ENCODE measurements around the gene CNTNAP2.

Gene CNTNAP2

DNA sequence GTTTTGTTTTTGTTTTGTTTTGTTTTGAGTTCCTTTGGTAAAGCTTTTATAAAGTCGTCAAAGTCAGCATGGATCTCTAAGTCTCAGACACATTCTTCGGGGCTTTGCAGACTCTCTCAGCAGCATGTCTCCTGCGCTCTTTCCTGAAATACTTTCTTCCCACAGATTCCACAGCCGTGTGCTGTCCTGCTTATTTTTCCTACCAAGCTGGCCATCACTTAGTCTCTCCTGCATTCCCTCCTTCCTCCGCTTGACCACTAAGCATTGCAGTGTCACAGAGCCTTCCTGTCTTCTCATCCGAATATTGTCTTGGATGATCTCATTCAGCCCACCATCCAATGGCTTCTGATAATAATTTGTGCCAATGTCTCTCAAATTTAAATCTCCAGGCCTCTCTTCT is 2039.6 kb downstream of the CNTNAP2 start:
- H3K27ac ChIP-seq (ENCODE audit: low read depth, low read length, severe bottlenecking), result peak overlapping the region; percentile 75
- H3K4me1 ChIP-seq (ENCODE audit: control insufficient read depth, insufficient read depth, low read length, poor library complexity, severe bottlenecking), result peaks cover 14% of the 10 kb centered on the region
- H3K36me3 ChIP-seq (ENCODE audit: control insufficient read depth, insufficient read depth, low read length), result no peaks in the 10 kb centered on the region
- peaks cover 8% of the 10 kb centered on the region for H3K9me3 ChIP-seq (ENCODE audit: control insufficient read depth, low read length)
- no peak overlapping the region for H3K4me3 ChIP-seq (ENCODE audit: extremely low read depth, insufficient read depth, low read length, poor library complexity, severe bottlenecking)
- WGBS, 2 experiments (ENCODE audit: insufficient coverage in 2 of 2), result 84 to 87% methylated on average over 6 of the region's 6 CpGs

DNA sequence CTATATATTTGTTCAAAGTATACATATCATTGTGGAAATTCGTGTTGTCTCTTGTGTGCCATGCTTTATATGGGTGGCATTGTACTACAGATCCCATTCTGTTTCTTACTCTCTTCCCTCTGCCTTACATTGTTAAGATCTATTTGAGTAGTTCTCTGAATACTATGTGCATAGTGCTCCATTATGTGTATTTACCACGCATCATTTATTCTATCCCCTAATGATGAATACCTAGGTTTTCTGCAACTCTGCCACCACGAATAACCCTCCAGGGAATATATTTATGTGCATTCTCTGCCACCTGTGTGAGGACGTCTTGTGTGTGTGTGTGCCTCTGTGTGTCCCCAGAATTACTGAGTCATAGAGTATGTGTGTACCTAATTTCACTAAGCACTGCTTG is 2042.7 kb downstream of the CNTNAP2 start:
- Histone ChIP-seq H3K27ac (ENCODE audit: low read depth, low read length, severe bottlenecking) (no peak overlapping the region), H3K9me3 (ENCODE audit: control insufficient read depth, low read length) (no peaks in the 10 kb centered on the region), H3K4me1 (ENCODE audit: control insufficient read depth, insufficient read depth, low read length, poor library complexity, severe bottlenecking) (peaks cover 14% of the 10 kb centered on the region), H3K36me3 (ENCODE audit: control insufficient read depth, insufficient read depth, low read length) (no peaks in the 10 kb centered on the region), H3K4me3 (ENCODE audit: extremely low read depth, insufficient read depth, low read length, poor library complexity, severe bottlenecking) (no peak overlapping the region)
- WGBS, 2 experiments (ENCODE audit: insufficient coverage in 2 of 2), result no CpG with 5 or more reads among the region's 4 CpGs

DNA sequence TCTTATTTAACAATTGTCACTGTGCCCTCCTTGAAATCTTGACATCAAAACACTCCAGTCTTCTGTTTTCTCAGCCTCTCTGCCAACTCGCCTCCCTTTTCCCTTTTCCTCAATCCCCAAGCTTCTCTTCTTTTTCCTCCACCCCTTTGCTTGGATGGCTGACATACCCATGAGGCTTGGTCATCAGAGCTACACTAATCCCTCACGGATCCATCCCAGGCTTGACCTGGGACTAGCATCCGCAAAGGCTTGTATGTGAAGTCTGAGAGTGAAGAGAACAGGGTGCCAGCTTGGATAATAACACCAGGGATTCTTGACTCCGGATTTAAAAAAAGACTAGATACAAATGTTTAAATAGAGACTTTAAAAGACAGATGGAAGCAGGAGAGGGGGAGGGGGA is 2045.2 kb downstream of the CNTNAP2 start:
- Histone ChIP-seq H3K36me3 (ENCODE audit: control insufficient read depth, insufficient read depth, low read length) (no peaks in the 10 kb centered on the region), H3K4me3 (ENCODE audit: extremely low read depth, insufficient read depth, low read length, poor library complexity, severe bottlenecking) (no peak overlapping the region), H3K4me1 (ENCODE audit: control insufficient read depth, insufficient read depth, low read length, poor library complexity, severe bottlenecking) (peaks cover 3% of the 10 kb centered on the region), H3K9me3 (ENCODE audit: control insufficient read depth, low read length) (no peaks in the 10 kb centered on the region), H3K27ac (ENCODE audit: low read depth, low read length, severe bottlenecking) (no peak overlapping the region)
- WGBS, 2 experiments (ENCODE audit: insufficient coverage in 2 of 2), result 89 to 100% methylated on average over 2 to 3 of the region's 4 CpGs

DNA sequence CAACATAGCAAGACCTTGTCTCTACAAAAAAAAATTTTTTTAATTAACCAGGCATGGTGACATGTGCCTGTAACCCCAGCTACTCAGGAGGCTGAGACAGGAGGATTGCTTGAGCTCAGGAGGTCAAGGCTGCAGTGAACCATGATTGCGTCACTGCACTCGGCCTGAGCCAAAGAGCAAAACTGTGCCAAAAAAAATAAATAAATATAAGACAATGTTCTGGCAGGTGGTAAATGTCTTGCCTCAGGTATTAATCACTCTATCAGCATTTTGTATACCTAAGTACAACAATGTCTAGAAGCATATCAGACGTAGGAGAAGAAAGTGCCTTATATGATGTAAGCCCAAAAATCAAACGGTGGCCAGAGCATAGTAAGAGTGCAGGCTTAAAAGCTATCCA is 2046.2 kb downstream of the CNTNAP2 start:
- WGBS, 2 experiments (ENCODE audit: insufficient coverage in 2 of 2), result 82 to 86% methylated on average over 1 of the region's 4 CpGs
- Histone ChIP-seq H3K9me3 (ENCODE audit: control insufficient read depth, low read length) (no peaks in the 10 kb centered on the region), H3K36me3 (ENCODE audit: control insufficient read depth, insufficient read depth, low read length) (no peaks in the 10 kb centered on the region), H3K27ac (ENCODE audit: low read depth, low read length, severe bottlenecking) (no peak overlapping the region), H3K4me3 (ENCODE audit: extremely low read depth, insufficient read depth, low read length, poor library complexity, severe bottlenecking) (no peak overlapping the region), H3K4me1 (ENCODE audit: control insufficient read depth, insufficient read depth, low read length, poor library complexity, severe bottlenecking) (no peaks in the 10 kb centered on the region)

DNA sequence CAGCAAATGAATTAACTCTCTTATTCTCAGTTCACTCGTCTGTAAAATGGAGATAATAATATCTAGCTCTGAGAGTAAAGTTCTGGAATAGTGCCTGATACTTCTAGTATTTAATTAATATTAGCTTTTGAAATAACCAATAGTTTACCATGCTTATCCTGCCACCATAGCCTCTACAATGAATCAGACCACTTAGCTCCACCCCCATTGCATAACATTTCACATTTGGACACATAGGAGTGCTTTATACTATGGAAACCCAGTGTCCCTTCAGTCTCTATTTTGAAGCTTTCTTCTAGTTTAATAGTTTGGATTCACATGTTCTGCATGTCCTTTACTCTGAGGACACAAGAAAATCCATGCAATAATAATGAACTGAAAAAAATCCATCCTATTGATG is 2046.6 kb downstream of the CNTNAP2 start:
- Histone ChIP-seq H3K27ac (ENCODE audit: low read depth, low read length, severe bottlenecking) (no peak overlapping the region), H3K9me3 (ENCODE audit: control insufficient read depth, low read length) (no peaks in the 10 kb centered on the region), H3K4me1 (ENCODE audit: control insufficient read depth, insufficient read depth, low read length, poor library complexity, severe bottlenecking) (no peaks in the 10 kb centered on the region), H3K36me3 (ENCODE audit: control insufficient read depth, insufficient read depth, low read length) (no peaks in the 10 kb centered on the region), H3K4me3 (ENCODE audit: extremely low read depth, insufficient read depth, low read length, poor library complexity, severe bottlenecking) (no peak overlapping the region)
- WGBS, 2 experiments (ENCODE audit: insufficient coverage in 2 of 2), result no CpG with 5 or more reads among the region's 1 CpG

DNA sequence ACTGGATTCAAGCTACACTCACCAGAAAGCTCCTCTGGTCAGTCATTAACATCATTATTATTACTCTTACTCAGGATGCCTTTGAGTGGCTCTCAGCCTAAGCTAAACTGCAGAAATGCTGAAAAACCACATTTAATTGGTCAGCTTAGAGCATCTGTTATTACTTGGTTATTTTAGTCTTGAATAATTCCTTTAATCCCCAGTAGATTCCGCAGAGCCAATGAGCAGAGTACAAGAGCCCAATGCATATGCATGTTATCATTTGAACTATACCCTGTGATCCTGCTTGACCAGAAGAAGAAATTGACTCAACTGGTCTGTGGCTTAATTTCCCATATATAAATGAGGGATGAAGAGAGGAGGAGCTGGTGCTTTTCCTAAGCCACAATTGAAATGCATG is 2056.3 kb downstream of the CNTNAP2 start:
- no peaks in the 10 kb centered on the region for H3K9me3 ChIP-seq (ENCODE audit: control insufficient read depth, low read length)
- WGBS, 2 experiments (ENCODE audit: insufficient coverage in 2 of 2), result 100% methylated on average over 1 of the region's 1 CpG; no CpG with 5 or more reads in 1 of the 2 experiments
- no peak overlapping the region for H3K4me3 ChIP-seq (ENCODE audit: extremely low read depth, insufficient read depth, low read length, poor library complexity, severe bottlenecking)
- H3K4me1 ChIP-seq (ENCODE audit: control insufficient read depth, insufficient read depth, low read length, poor library complexity, severe bottlenecking), result no peaks in the 10 kb centered on the region
- no peaks in the 10 kb centered on the region for H3K36me3 ChIP-seq (ENCODE audit: control insufficient read depth, insufficient read depth, low read length)
- no peak overlapping the region for H3K27ac ChIP-seq (ENCODE audit: low read depth, low read length, severe bottlenecking)

DNA sequence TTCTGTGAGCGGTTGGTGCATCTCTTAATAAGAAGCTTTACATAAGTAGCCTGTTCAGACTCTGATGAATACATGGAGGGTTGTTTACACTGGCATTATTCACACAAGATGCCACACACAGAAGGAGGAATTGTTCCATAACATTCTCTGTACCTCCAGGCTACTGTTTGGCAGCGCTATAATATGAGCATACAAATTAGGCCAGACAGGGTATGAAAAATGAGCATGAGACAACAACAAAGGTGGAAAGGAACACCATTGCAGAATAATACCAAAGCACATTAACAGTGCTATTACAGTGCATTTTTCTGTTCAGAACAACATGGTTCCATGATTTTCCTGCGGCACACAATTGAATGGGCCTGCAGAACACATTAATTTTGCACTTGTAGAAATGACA is 2056.8 kb downstream of the CNTNAP2 start:
- H3K4me1 ChIP-seq (ENCODE audit: control insufficient read depth, insufficient read depth, low read length, poor library complexity, severe bottlenecking), result no peaks in the 10 kb centered on the region
- H3K27ac ChIP-seq (ENCODE audit: low read depth, low read length, severe bottlenecking), result no peak overlapping the region

DNA sequence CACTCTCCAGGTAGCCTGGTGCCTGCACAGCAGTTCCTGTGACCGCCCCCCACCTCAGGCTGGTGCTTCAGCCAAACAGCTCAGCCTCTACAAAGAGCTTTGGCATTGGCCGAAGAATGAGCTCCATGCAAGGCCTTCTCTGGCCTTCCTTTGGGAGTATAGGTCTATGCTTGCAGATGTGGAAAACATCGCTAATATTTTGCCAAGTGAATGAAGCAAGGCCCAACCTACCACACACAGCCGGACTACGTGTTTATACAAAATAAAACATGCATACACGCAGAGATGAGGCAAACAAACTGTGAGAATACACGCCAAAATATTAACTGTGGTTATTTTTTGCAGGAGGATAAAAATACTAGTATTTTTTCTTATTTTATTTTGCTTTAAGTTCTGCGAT is 2057.8 kb downstream of the CNTNAP2 start:
- H3K4me3 ChIP-seq (ENCODE audit: extremely low read depth, insufficient read depth, low read length, poor library complexity, severe bottlenecking), result no peak overlapping the region
- WGBS, 2 experiments (ENCODE audit: insufficient coverage in 2 of 2), result 93% methylated on average over 6 of the region's 8 CpGs; no CpG with 5 or more reads in 1 of the 2 experiments

More for the DNA sequence above, 2056.8 kb downstream of the CNTNAP2 start:
- H3K4me3 ChIP-seq (ENCODE audit: extremely low read depth, insufficient read depth, low read length, poor library complexity, severe bottlenecking), result no peak overlapping the region
- no peaks in the 10 kb centered on the region for H3K36me3 ChIP-seq (ENCODE audit: control insufficient read depth, insufficient read depth, low read length)
- WGBS, 2 experiments (ENCODE audit: insufficient coverage in 2 of 2), result 100% methylated on average over 1 to 2 of the region's 3 CpGs
- no peaks in the 10 kb centered on the region for H3K9me3 ChIP-seq (ENCODE audit: control insufficient read depth, low read length)

DNA sequence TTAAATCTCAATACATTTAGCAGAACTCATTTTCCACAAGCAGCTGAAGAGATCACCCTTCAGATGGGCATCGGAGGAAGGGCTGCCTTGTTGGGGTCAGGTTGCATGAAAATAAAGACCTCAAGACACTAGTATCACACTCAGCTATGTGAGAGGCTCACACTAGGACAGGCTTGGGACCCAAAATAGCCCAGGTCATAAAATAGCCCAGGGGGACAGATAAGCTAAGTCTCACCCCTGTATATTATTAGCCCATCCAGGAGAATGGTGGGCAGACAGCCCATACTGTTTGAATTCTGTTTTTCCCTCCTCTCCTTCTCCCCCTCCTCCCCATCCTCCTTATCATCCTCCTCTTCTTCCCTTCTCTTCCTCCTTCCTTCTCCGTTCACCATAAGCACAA is 2058.9 kb downstream of the CNTNAP2 start:
- 100% methylated on average over 1 of the region's 2 CpGs; no CpG with 5 or more reads in 1 of the 2 experiments for WGBS, 2 experiments (ENCODE audit: insufficient coverage in 2 of 2)
- H3K4me1 ChIP-seq (ENCODE audit: control insufficient read depth, insufficient read depth, low read length, poor library complexity, severe bottlenecking), result no peaks in the 10 kb centered on the region
- H3K27ac ChIP-seq (ENCODE audit: low read depth, low read length, severe bottlenecking), result no peak overlapping the region
- no peak overlapping the region for H3K4me3 ChIP-seq (ENCODE audit: extremely low read depth, insufficient read depth, low read length, poor library complexity, severe bottlenecking)
- no peaks in the 10 kb centered on the region for H3K9me3 ChIP-seq (ENCODE audit: control insufficient read depth, low read length)
- no peaks in the 10 kb centered on the region for H3K36me3 ChIP-seq (ENCODE audit: control insufficient read depth, insufficient read depth, low read length)

More for the DNA sequence above, 2057.8 kb downstream of the CNTNAP2 start:
- Histone ChIP-seq H3K27ac (ENCODE audit: low read depth, low read length, severe bottlenecking) (no peak overlapping the region), H3K4me1 (ENCODE audit: control insufficient read depth, insufficient read depth, low read length, poor library complexity, severe bottlenecking) (no peaks in the 10 kb centered on the region), H3K36me3 (ENCODE audit: control insufficient read depth, insufficient read depth, low read length) (no peaks in the 10 kb centered on the region), H3K9me3 (ENCODE audit: control insufficient read depth, low read length) (no peaks in the 10 kb centered on the region)

DNA sequence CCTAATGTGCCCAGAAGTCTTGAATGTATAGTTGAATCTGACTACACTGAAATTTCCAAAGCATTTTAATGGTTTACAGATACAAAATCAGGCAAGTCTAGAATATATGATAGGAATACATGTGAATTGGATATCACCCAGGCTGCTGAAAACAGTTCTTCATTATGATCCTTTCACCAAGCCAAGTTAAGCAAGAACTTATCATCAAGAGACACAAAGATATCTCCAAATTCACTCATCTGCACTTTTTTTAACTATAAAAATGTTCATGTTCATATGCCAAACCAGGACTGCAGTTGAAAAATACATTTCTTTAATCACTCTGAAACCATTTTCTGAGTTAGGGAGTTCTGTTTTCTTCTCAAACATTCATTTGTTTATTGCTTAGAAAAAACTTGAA is 2061.4 kb downstream of the CNTNAP2 start:
- H3K4me1 ChIP-seq (ENCODE audit: control insufficient read depth, insufficient read depth, low read length, poor library complexity, severe bottlenecking), result peaks cover 11% of the 10 kb centered on the region
- H3K9me3 ChIP-seq (ENCODE audit: control insufficient read depth, low read length), result no peaks in the 10 kb centered on the region
- no peak overlapping the region for H3K27ac ChIP-seq (ENCODE audit: low read depth, low read length, severe bottlenecking)
- no peak overlapping the region for H3K4me3 ChIP-seq (ENCODE audit: extremely low read depth, insufficient read depth, low read length, poor library complexity, severe bottlenecking)
- no peaks in the 10 kb centered on the region for H3K36me3 ChIP-seq (ENCODE audit: control insufficient read depth, insufficient read depth, low read length)

DNA sequence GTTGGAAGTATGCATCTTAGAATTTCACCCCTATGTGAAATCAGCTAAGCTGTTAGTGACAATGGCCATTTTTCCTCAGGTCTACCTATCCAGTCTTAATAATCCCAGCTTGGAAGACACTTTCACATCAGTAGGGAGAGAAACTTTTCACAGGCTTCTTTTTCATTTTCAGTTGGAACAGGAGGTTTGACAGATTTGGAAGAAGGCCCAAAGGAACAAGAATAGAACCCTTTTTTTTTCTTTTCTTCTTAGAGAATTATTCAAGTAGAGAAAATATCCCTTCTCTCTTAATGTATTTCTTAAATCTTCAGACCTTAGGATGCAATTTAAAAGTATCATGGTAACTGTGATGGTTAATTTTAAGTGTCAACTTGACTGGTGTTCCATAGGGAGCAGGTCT is 2063.5 kb downstream of the CNTNAP2 start:
- peaks cover 12% of the 10 kb centered on the region for H3K4me1 ChIP-seq (ENCODE audit: control insufficient read depth, insufficient read depth, low read length, poor library complexity, severe bottlenecking)
- H3K36me3 ChIP-seq (ENCODE audit: control insufficient read depth, insufficient read depth, low read length), result no peaks in the 10 kb centered on the region
- H3K27ac ChIP-seq (ENCODE audit: low read depth, low read length, severe bottlenecking), result no peak overlapping the region
- H3K9me3 ChIP-seq (ENCODE audit: control insufficient read depth, low read length), result no peaks in the 10 kb centered on the region
- no peak overlapping the region for H3K4me3 ChIP-seq (ENCODE audit: extremely low read depth, insufficient read depth, low read length, poor library complexity, severe bottlenecking)

DNA sequence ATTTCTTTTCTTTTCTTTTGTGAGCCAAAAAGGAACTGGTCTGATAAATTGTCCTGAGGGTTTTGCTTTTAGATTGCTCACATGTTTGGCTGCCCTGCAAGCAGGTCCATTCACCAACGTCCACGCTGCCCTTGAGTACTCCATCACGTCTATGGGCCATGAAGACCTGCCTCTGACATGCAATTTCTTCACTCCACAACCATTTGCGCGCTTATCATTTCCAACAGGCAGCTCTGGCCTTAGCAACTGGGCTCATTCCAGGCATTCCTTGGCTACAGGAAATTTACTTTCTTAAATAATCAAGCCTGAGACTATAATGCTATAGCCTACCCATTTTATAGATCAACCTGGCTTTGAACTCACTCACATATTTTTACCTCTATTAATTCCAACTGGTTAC is 2065.7 kb downstream of the CNTNAP2 start:
- Histone ChIP-seq H3K27ac (ENCODE audit: low read depth, low read length, severe bottlenecking) (no peak overlapping the region), H3K4me1 (ENCODE audit: control insufficient read depth, insufficient read depth, low read length, poor library complexity, severe bottlenecking) (peaks cover 12% of the 10 kb centered on the region), H3K36me3 (ENCODE audit: control insufficient read depth, insufficient read depth, low read length) (no peaks in the 10 kb centered on the region), H3K9me3 (ENCODE audit: control insufficient read depth, low read length) (no peaks in the 10 kb centered on the region), H3K4me3 (ENCODE audit: extremely low read depth, insufficient read depth, low read length, poor library complexity, severe bottlenecking) (no peak overlapping the region)
- 84 to 90% methylated on average over 3 to 5 of the region's 5 CpGs for whole genome bisulfite sequencing, 2 experiments (ENCODE audit: insufficient coverage in 2 of 2)
